ENCODE measurements around the gene PDLIM5. TPM values are rescaled to one million over a fixed set of nuclear protein-coding genes. Genes with fewer than 3 reads are reported as not detected.

Gene PDLIM5
- total and polyA plus RNA-seq, 4 donors: 20.4 to 93.4 (median 59.8) TPM

GRCh38 chr4:94668724-94669123 is 217.0 kb downstream of the PDLIM5 start:
- TF ChIP-seq CTCF (IDR thresholded peaks at IDR 0.05; ENCODE audit: control extremely low read depth, extremely low read depth): no peak
- peaks cover 0 to 6% (median 0%) of the 10 kb centered on the region in 4 donors for H3K36me3 ChIP-seq (ENCODE audit: control insufficient read depth in 4 of 4, insufficient read depth in 4 of 4, low read length in 4 of 4)
- WGBS, 2 donors: 95 to 96% methylated on average over 7 of the region's 7 CpGs

DNA sequence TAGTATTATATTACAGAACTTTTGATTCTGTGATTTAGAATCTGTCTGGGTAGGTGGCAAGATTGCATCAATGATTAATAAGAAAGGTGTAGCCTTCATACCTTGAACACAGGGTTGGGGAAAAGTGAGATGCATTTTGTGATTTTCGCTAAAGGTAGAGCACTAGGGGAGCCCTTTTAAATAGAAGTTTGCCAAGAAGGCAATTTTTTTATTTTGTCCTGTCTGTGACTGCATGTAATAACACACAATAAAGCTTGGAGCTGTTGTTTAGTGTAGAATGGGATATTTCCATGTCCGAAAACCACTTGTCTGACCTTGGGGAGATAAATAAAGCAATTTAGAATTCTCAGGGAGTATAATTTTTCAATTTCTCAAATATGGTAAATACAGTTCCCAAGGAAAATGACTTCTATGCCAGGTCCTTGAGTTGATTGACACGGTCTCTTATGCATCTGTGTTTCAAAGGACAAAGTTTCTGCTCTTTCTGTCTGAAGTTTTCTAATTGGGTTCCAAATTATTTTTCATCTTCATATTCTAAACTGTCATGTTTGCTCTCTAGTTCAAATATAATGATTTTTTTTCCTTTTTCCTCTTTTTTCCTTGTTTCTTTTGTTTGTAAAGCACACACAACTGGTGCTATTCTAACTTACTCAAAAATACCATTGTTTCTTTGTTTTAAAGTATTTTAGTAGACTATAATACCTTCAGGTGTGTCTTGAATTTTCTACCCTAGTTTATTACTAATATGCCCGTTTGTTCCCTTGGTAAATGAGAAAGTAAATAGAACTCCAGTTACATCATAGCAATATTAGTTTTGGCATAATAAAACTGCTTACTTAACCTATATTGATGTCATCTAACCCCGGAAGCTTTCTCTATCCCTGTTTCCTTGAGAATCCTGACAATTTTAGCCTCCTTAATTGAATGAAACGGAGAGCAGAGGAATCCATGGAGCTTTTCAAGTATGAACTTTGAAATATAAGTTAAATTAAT is 218.2 kb downstream of the PDLIM5 start:
- Histone ChIP-seq H3K9ac (ENCODE audit: insufficient read depth in 1 of 2, low read length in 2 of 2) (no peak overlapping the region), H3K27me3 (ENCODE audit: control insufficient read depth in 3 of 3, insufficient read depth in 3 of 3, low read length in 2 of 3) (no peaks in the 10 kb centered on the region), H3K27ac (ENCODE audit: low read depth in 1 of 2, low read length in 1 of 2) (no peak overlapping the region), H3K4me3 (no peak overlapping the region), H3K4me1 (ENCODE audit: control insufficient read depth in 5 of 5, insufficient read depth in 5 of 5, low read length in 5 of 5) (no peaks in the 10 kb centered on the region), H3K9me3 (ENCODE audit: control insufficient read depth in 4 of 4, insufficient read depth in 3 of 4, low read length in 3 of 4) (no peaks in the 10 kb centered on the region), H3K36me3 (ENCODE audit: control insufficient read depth in 4 of 4, insufficient read depth in 4 of 4, low read length in 4 of 4) (peaks cover 0 to 6% (median 0%) of the 10 kb centered on the region in 4 donors)
- 86 to 95% methylated on average over 6 of the region's 6 CpGs for whole genome bisulfite sequencing, 2 donors
- DNase-seq (no peak), ATAC-seq (ENCODE audit: insufficient read depth, low FRiP score) (no peak)
- no peak for TF ChIP-seq CTCF (IDR thresholded peaks at IDR 0.05; ENCODE audit: control extremely low read depth, extremely low read depth)

More at GRCh38 chr4:94668724-94669123, 217.0 kb downstream of the PDLIM5 start:
- H3K9ac ChIP-seq (ENCODE audit: insufficient read depth in 1 of 2, low read length in 2 of 2): no peak overlapping the region
- H3K9me3 ChIP-seq (ENCODE audit: control insufficient read depth in 4 of 4, insufficient read depth in 3 of 4, low read length in 3 of 4): no peaks in the 10 kb centered on the region
- no peaks in the 10 kb centered on the region for H3K4me1 ChIP-seq (ENCODE audit: control insufficient read depth in 5 of 5, insufficient read depth in 5 of 5, low read length in 5 of 5)
- no peak for ATAC-seq (ENCODE audit: insufficient read depth, low FRiP score)
- no peak for DNase-seq
- H3K27me3 ChIP-seq (ENCODE audit: control insufficient read depth in 3 of 3, insufficient read depth in 3 of 3, low read length in 2 of 3): no peaks in the 10 kb centered on the region
- H3K27ac ChIP-seq (ENCODE audit: low read depth in 1 of 2, low read length in 1 of 2): no peak overlapping the region
- no peak overlapping the region for H3K4me3 ChIP-seq

DNA sequence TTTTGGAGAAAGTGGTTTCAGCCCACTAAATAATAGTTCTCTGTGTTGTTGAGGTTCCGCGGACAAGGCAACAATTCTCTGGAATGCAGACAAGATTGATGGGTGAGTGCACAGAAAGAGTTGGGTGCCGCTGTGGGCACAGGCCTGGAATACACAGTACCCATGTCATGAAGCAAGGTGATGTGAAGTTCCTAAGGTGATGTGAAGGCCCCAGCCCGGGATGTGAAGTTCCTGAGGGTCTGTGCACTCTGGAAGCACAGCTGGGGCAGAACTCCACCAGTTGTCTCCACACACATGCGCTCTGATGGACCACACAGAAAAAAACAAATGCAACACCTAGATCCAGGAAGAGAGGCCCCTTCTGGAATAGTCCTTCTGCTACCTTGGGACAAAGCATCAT is 219.4 kb downstream of the PDLIM5 start:
- Histone ChIP-seq H3K9ac (ENCODE audit: insufficient read depth in 1 of 2, low read length in 2 of 2) (no peak overlapping the region), H3K9me3 (ENCODE audit: control insufficient read depth in 4 of 4, insufficient read depth in 3 of 4, low read length in 3 of 4) (no peaks in the 10 kb centered on the region), H3K27me3 (ENCODE audit: control insufficient read depth in 3 of 3, insufficient read depth in 3 of 3, low read length in 2 of 3) (no peaks in the 10 kb centered on the region), H3K36me3 (ENCODE audit: control insufficient read depth in 4 of 4, insufficient read depth in 4 of 4, low read length in 4 of 4) (peaks cover 0 to 2% (median 0%) of the 10 kb centered on the region in 4 donors), H3K4me3 (no peak overlapping the region), H3K27ac (ENCODE audit: low read depth in 1 of 2, low read length in 1 of 2) (no peak overlapping the region), H3K4me1 (ENCODE audit: control insufficient read depth in 5 of 5, insufficient read depth in 5 of 5, low read length in 5 of 5) (no peaks in the 10 kb centered on the region)
- no peak for ATAC-seq (ENCODE audit: insufficient read depth, low FRiP score)
- 90 to 91% methylated on average over 5 of the region's 5 CpGs for WGBS, 2 donors
- no peak for DNase-seq
- TF ChIP-seq CTCF (IDR thresholded peaks at IDR 0.05; ENCODE audit: control extremely low read depth, extremely low read depth): no peak

Data from lung (tissue), 12 donors.